HL-60 (cell line): ENCODE data around the gene MAP4K2.

ENCODE experiments used
- DNase-seq, 2 experiments: peaks; one replicate each; pipeline ENCODE4 v3.0.0-alpha.2; 2010 to 2020; ENCODE audit warnings: low read depth in 1 of 2, low spot score in 1 of 2
- H3K27ac ChIP-seq: fragments of 250-450 bp; sonication (Bioruptor Pico); replicated peaks from 2 replicates; pipeline ENCODE4 v1.5.1; 2020; ENCODE audit warnings: mild to moderate bottlenecking, moderate library complexity
- H3K27me3 ChIP-seq: fragments of 250-450 bp; sonication (Bioruptor Pico); 2 replicates; pipeline ENCODE4 v1.5.1; 2021; ENCODE audit warnings: mild to moderate bottlenecking, moderate library complexity; ENCODE audit not compliant: insufficient read depth, poor library complexity, severe bottlenecking
- H3K4me3 ChIP-seq: replicated peaks from 2 replicates; pipeline ENCODE4 v1.5.1; 2011; ENCODE audit warnings: mild to moderate bottlenecking, control low read depth, low read length; ENCODE audit not compliant: insufficient read depth
- CTCF ChIP-seq: IDR thresholded peaks from one replicate; pipeline ENCODE4 v1.5.1; 2011; ENCODE audit warnings: low read length, control low read depth, inconsistent platforms; ENCODE audit not compliant: insufficient read depth
- GABPA ChIP-seq: IDR thresholded peaks from 2 replicates; pipeline ENCODE4 v1.6.1; 2012; ENCODE audit warnings: low read depth
- POLR2AphosphoS5 ChIP-seq: IDR thresholded peaks from 2 replicates; pipeline ENCODE4 v1.6.1; 2012; ENCODE audit warnings: low read depth
- REST ChIP-seq: IDR thresholded peaks from 2 replicates; pipeline ENCODE4 v1.6.1; 2012; ENCODE audit warnings: low read depth; ENCODE audit not compliant: insufficient replicate concordance
- SPI1 ChIP-seq: IDR thresholded peaks from 2 replicates; pipeline ENCODE4 v1.6.1; 2012; ENCODE audit warnings: low read depth, mild to moderate bottlenecking, borderline replicate concordance

MAP4K2 gene

GRCh38 chr11:64753019-64753379 is 50.0 kb downstream of the MAP4K2 start:
- no peak for TF ChIP-seq CTCF
- no peak for TF ChIP-seq POLR2AphosphoS5
- no peak for TF ChIP-seq REST
- no peak for TF ChIP-seq GABPA
- no peak for DNase-seq
- no peaks in the 10 kb centered on the region for H3K27me3 ChIP-seq
- H3K4me3 ChIP-seq = no peak overlapping the region
- H3K27ac ChIP-seq = no peak overlapping the region

GRCh38 chr11:64752175-64752970 is 50.6 kb downstream of the MAP4K2 start:
- H3K27me3 ChIP-seq = no peaks in the 10 kb centered on the region
- H3K4me3 ChIP-seq = no peak overlapping the region
- DNase-seq = no peak

More at GRCh38 chr11:64752175-64752970, 50.6 kb downstream of the MAP4K2 start:
- no peak overlapping the region for H3K27ac ChIP-seq
- TF ChIP-seq CTCF (no peak), GABPA (no peak), REST (no peak), POLR2AphosphoS5 (no peak), SPI1 (no peak)
